D341Med (cell line): Measurements from ENCODE around the gene ATP5PO.
"Not testable (repeated sequence)": the region's sequence is repeated elsewhere in the genome, so short reads cannot be mapped to it uniquely, and the experiment has no call there.

Experiments used
- DNase-seq: peaks from one replicate; pipeline ENCODE4 v3.0.0; 2012; ENCODE audit warnings: low spot score

ATP5PO gene

DNA sequence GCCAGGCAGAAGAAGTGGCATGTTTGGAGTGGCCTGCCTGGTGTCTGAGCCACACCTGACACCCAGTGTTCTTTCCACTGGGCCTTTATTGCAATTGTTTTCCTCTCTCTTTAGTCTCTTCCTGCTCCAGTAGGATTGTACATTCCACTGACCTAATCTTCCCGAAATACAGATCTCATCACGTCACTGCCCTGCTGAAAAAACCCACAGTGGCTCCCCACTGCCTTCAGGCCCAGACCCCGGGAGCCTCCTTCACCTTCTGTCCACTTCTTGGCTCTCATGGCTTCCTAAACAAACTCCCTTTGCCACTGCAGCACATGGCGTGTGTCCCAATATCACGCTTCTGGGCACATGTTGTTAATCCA, 25.3 kb upstream of the ATP5PO start:
- no peak for DNase-seq

GRCh38 chr21:33940164-33940880, 24.7 kb upstream of the ATP5PO start:
- DNase-seq, result no peak

GRCh38 chr21:33939226-33939625, 23.6 kb upstream of the ATP5PO start:
- DNase-seq, result no peak

- no peak for DNase-seq
Measured at GRCh38 chr21:33938381-33938780, 22.8 kb upstream of the ATP5PO start.

DNA sequence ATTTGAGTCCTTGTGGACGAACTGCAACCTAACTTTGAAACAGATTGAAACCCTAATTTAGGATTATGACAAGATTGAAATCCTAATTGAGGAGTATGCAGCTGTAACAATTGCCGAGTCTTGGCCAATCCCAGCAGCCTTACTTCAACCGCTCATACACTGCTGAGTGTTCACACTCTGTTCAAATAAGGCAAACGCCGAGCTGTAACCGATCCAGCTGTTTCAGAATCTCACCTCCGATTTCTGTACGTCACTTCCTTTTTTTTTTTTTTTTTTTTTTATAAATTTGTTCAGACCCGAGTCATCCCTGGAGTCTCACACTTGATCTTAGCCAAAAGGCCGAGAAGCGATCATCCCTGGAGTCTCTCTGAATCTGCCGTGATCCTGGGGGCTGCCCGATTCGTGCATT, 22.3 kb upstream of the ATP5PO start:
- no peak for DNase-seq

- no peak for DNase-seq
Measured at GRCh38 chr21:33937146-33937545, 21.5 kb upstream of the ATP5PO start.

- DNase-seq, result no peak
Measured at GRCh38 chr21:33936301-33937038, 20.9 kb upstream of the ATP5PO start.

DNA sequence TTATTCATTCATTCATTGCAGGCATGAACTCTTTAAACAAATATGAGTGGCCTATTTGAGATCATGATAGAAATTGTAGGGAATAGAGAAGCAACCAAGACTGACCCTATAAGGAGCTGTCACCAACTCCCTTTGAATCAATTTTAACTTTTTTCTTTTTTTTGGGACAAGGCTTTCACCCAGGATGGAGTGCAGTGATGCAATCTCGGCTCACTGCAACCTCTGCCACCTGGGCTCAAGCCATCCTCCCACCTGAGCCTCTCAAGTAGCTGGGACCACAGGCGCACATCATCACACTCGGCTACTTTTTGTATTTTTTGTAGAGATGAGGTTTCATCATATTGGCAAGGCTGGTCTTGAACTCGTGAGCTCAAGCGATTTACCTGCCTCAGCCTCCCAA, 17.1 kb upstream of the ATP5PO start:
- DNase-seq, result no peak

DNA sequence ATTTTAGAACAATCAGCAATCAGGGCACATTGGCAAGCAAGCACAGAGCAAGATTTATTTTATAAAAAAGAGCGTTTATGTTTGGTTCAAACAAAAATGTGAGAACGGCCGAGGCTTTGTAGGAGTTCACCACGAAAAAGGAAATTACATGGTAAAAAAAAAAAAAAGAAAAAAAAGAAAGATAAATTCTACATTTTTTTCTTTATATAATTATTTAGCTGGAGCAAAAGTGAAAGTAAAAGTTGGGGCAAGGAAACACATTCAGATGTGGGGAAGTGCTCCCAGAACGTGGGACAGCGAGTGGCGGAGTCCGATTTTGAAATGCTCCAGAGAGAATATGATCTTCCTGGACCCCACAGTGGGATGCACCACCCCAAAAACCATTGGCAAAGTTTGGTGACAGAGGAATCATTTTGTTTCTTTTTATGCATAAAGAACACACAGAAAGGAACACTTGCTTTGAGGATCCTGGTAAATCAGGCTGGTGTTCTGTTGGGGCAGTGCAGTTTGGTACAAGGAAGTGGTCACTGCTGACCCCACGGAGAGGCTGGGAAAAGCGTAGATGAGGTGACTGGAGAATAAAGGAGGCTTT, 16.3 kb upstream of the ATP5PO start:
- no peak for DNase-seq

GRCh38 chr21:33931052-33931798, 15.6 kb upstream of the ATP5PO start:
- not testable (repeated sequence) for DNase-seq

- DNase-seq, result not testable (repeated sequence)
Measured at GRCh38 chr21:33926248-33926647, 10.6 kb upstream of the ATP5PO start.

DNA sequence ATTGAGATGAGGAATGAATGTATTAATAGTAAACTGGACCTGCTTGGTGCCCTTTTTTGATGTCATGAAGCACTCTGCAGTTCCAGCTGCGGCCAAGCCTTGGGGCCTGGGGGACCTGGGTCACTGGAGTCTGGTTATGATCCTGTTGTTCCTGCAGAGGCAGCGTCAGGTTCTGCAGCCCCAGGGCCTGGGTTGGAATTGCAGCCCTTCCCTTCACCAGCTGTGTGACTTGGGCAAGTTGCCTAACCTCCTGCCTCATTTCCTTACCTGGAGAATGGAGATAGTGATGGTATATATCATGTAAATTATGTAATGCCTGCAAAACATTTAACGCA, 9.1 kb upstream of the ATP5PO start:
- DNase-seq, result no peak

- DNase-seq, result peak; percentile 80
Measured at GRCh38 chr21:33924079-33924765, 8.6 kb upstream of the ATP5PO start.

- DNase-seq, result no peak
Measured at GRCh38 chr21:33917421-33917820, 1.8 kb upstream of the ATP5PO start.

GRCh38 chr21:33916200-33916567, 580 bp upstream of the ATP5PO start:
- DNase-seq, result no peak

DNA sequence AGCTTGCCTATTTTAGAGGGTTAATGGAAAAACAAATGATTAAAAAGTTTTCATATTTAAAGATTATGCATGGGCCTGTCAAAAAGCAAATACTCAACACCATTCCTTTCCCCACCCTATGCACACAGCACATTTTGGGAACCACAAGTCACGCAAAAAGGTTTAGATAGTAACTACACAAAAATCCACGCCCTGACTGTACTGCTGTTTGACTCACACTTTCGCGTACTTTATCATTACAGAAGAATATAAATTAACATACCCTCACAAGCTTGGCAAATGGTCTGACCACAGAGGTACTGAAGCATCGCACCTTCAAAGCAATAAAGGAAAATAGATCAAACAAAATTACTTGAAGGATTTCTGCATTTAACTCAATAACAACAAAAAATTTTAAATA, 1.4 kb downstream of the ATP5PO start:
- no peak for DNase-seq

- no peak for DNase-seq
Measured at GRCh38 chr21:33909756-33910155, 5.8 kb downstream of the ATP5PO start.

DNA sequence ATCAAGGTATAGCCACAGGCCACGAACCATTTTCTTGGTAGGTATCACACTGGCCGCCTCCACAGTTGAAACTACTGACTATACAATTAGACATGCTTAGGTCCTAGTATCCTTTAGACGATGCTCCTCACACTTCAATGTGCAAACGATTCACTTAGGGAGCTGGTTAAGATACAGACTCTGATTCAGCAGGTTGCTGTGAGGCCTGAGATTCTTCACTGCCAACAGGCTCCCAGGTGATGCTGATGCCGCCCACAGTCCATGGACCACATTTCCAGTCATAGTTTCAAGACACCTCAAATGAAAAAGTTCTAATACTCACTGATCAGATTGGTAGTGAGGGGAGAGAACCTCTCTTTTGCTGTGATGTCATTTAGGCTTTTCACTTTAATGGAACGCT, 6.8 kb downstream of the ATP5PO start:
- no peak for DNase-seq

- DNase-seq, result no peak
Measured at GRCh38 chr21:33904041-33904440, 11.6 kb downstream of the ATP5PO start.

- no peak for DNase-seq
Measured at GRCh38 chr21:33902349-33902748, 13.3 kb downstream of the ATP5PO start.

DNA sequence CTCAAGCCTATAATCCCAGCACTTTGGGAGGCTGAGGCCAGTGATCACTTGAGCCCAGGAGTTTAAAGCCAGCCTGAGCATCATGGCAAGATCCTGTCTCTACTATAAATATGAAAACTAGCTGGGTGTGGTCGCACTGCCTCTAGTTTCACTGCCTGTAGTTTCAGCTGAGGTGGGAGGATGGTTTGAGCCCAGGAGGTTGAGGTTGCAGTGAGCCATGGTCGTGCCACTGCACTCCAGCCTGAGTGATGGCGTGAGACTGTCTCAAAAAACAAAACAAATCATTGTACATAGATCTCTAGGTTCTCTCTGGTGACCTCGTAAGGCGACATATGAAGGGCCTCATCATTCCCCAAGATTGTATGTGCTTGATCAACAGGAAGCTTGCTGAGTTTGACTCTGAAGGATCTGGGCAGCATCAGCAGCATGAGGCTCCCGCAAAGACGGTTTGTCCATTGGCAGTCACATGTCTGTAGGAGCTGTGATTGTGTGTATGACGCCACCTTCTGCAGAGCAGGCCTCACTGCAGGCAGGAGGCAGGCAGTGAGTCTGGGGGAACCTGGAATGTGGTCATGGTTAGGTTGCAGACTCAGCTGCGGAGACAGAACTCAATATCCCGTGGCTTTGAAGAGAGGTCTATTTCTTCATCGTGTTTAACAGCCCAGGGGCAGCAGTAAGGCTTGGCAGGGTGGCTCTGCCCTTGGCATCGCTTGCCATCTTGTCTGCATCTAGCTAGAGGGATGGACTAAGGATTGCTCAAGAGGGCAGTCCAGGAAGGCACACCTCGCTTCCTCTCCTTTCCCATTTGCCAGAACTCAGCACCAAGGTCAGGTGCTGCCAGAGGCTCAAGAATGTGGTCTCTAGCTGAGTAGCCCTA, 14.0 kb downstream of the ATP5PO start:
- DNase-seq, result peak; percentile 77
